ENCODE data around the gene FHIT.
"Not testable (repeated sequence)": the region's sequence is repeated elsewhere in the genome, so short reads cannot be mapped to it uniquely, and the experiment has no call there.

FHIT gene

GRCh38 chr3:61224823-61225222 is 26.4 kb downstream of the FHIT start:
- no peak for DNase-seq

DNA sequence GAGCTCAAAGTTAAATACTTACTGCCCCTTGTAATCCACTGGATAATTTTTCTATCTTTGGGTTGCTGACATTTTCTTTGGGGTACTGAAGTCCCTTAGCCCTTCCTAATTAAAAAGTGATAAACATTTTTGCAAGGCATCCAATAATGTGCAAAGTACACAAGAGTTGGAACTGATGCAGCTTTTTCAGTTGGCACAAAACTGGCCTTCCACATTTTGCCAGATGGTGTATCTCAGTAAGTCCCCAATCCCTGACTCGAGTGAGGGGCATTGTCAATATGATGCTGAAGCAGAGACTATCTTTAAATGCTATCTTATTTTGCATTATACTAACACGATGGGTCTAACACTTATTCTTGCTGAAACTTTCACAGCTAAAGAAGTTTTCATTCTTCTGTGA is 27.8 kb downstream of the FHIT start:
- no peak for DNase-seq

DNA sequence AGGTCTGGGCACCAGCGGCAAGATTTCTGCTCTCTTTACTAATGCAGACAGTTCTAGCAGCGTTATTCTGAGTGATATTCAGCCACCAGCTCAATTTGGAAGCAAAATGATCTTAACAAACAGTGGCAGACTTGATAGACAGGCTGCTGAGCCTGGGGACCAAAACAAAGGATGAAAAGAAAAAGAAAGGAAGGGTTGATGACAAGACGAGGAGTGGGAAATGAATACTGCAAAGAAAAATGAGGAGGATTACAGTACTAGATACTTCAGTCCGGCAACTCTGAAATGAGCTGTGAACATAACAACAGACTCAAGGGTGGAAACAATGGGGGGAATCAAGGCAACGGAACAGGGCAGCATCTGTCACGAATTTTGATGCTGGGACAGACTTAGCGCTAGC is 28.8 kb downstream of the FHIT start:
- DNase-seq: no peak

- DNase-seq: no peak
Measured at GRCh38 chr3:61221759-61222362, 29.4 kb downstream of the FHIT start.

DNA sequence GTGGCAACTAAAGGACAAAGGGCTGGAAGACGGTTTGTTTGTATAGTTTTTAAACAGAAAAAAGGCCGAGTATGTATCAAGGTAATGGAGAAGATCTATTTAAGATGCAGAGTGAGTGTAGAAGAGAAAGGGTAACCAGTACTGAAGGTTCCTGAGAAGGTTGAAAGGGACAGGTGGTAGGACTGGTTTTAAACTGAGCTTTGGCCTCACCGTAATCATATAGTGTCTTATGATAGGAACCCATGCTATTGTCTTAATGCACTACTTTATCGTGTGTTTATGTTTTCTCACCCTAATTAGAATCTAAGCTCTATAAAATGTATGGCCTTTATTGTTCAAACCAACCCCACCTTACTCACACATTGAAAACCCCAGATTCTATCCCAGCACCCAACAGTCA is 32.7 kb downstream of the FHIT start:
- DNase-seq: no peak

GRCh38 chr3:61216171-61216570 is 35.1 kb downstream of the FHIT start:
- not testable (repeated sequence) for DNase-seq

GRCh38 chr3:61202086-61202485 is 49.2 kb downstream of the FHIT start:
- DNase-seq: no peak

GRCh38 chr3:61201071-61201470 is 50.2 kb downstream of the FHIT start:
- no peak for DNase-seq

DNA sequence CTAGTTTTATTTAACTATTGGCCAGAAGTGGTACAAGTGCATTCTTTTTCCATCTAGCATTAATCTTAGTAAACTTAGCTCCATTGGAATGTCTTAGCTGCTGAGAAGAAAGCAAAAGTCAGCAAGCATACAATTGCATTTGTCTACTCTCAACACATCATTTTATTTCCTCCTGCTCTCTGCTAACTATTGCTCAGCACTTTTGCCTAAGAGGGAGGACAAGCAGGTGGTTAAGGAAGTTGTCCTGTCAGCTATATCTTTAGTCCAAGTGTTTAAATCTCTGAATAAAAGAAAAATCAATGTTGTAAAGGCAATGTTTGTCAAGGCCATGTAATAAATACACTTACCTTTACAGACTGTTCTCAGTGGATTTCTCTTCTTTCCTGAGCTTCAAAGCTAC is 51.0 kb downstream of the FHIT start:
- no peak for DNase-seq

GRCh38 chr3:61199843-61200242 is 51.4 kb downstream of the FHIT start:
- DNase-seq: no peak

DNA sequence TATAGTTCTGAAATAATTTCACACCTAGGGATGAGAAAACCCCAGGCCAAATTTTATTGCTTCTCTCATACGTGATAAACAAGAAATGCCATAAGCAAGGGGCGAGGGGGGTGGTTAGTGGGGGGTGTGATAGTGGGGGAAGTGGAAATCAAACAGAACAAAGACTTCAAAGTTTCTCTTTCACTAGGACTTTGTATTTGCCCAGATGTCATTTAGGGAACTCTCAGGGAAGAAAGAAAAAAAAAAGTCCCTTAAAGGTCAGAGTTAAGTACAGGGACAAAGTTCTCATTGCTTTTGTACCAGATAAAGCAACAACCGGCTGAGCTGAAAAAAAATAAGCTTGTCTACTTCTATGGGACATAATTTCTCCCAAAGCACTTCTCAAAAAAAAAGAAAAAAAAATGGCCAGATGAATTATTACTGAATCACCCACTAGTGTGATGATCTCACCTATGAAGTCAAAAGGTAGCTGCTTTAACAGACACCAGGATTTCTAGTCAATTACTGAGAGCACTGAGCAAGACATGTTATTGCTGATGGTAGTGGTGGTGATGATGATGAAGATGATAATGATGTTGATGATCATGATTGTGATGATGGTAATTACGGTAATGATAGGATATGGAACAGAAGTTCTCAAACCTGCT is 56.2 kb downstream of the FHIT start:
- no peak for DNase-seq

- no peak for DNase-seq
Measured at GRCh38 chr3:61192222-61192621, 59.0 kb downstream of the FHIT start.

- DNase-seq: not testable (repeated sequence)
Measured at GRCh38 chr3:61190205-61190604, 61.0 kb downstream of the FHIT start.

DNA sequence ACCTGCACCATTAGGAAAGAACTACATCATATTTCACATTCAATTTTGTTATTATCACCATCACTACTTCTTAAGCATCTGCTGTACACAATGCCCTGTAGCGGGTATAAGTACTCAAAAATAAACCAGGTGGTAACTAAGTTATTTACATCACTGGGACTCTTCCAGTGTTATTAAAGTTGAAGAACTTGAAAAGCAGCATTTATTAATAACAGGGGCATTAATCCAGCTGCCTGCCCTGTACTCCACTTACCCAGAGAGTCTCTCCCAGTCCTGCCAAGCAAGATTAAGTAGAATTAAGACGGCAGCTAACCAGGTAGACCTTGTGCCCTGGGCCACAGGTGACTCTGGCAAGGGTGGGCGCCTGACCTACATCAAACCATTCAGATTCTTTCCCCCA is 65.2 kb downstream of the FHIT start:
- no peak for DNase-seq

DNA sequence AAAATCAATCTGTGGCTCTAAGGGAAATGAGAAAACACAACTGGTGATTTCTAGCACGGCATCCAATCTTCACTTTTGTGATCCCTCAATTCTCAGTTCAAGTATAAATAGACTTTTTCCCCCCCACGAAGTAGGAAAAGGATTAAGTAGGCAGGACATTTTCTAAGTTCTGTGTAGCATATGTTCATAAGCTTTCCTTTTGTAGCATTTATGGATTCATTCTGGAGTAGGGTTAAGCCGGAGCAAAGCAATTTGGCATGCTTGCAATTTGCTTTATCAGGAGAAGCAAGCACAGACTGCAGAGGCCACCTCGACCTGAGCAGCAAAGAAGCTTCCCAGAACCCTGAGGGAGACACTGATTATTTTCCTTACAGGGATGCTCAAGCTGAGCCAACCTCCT is 66.3 kb downstream of the FHIT start:
- DNase-seq: no peak

DNA sequence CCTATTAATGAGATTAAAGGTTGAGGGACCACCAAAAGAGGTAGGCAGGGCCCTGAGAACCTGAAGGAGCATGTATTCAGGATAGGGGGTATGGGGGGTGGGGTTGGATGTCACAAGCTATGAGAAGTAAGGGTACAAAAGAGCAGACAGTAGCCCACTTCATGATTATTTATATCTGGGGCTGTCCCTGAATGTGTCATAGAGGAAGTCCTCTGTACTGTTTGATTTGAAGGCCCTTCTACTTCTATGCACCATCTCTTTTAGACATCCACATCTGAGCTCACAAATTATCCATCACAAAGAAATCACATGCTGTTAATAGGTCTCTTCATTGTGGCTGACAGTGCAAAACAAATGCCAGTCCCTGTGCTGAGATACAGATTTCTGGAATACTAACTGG is 68.6 kb downstream of the FHIT start:
- no peak for DNase-seq

- DNase-seq: no peak
Measured at GRCh38 chr3:61181874-61182273, 69.4 kb downstream of the FHIT start.

- DNase-seq: no peak
Measured at GRCh38 chr3:61180206-61180605, 71.0 kb downstream of the FHIT start.

- DNase-seq: no peak
Measured at GRCh38 chr3:61178167-61178566, 73.1 kb downstream of the FHIT start.

DNA sequence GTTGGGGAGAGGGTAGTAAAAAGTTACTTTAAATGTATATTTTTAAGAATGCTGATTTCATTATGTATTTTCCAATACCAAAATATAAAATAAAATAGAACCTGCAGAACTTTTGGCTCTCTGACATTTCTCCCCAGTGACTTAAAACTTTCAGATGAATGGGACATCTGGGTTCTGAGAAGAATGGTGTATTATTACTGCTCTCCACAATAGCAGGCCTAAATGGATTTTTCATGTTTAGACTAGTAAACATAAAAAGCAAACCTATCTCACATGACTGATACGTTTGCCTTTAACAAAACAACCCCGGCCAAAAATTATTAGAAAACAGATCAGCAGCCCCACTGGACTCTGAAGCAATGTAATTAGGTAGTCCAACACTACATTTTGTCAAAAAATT is 73.8 kb downstream of the FHIT start:
- DNase-seq: no peak

DNA sequence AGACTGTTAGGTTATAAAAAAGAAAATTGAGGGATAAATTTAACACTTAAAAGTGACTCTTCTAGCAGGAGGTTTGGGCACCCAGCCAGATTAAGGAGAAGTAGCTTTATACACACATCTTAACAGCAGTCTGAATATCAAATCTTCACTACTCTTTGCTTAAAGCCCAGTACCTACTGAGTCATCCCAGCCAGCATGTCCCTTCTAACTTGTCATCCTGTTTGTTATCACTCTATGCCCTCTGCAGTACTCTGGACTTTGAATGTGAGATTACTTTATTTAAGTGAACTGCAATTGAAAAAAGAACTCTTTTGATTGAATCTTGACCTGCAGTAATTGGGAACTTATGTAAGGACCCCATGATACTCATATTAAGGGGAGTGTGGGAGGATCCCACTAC is 77.6 kb downstream of the FHIT start:
- DNase-seq: no peak

- no peak for DNase-seq
Measured at GRCh38 chr3:61172684-61173083, 78.6 kb downstream of the FHIT start.

DNA sequence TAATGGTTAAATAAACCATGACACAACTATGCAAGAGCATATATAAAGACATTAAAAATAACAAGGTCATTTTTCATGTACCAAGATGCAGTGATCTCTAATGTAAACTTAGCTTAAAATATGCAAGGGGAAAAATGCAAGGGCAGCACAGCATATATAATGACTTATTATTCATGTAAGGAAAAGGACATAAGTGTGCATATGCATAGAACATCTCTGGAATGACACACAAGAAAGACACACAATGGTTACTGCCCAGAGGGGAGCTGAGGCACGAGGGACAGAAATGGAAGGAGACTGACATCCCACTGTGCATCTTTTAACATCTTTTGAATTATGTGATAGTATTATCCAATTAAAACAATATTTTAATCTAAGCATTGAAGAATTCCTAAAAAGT is 79.0 kb downstream of the FHIT start:
- DNase-seq: no peak

GRCh38 chr3:61169621-61170251 is 81.5 kb downstream of the FHIT start:
- DNase-seq: no peak

GRCh38 chr3:61168286-61168685 is 83.0 kb downstream of the FHIT start:
- DNase-seq: no peak
